ENCODE results near the gene FYN. TPM values are rescaled to one million over a fixed set of nuclear protein-coding genes. Genes with fewer than 3 reads are reported as not detected.

FYN gene
- polyA plus RNA-seq, 2 of the 4 experiments (the other 2 are of a cell fraction): 3.5 to 3.7 TPM

GRCh38 chr6:111745186-111745585 lies 128.1 kb downstream of the FYN start:
- ATAC-seq (no peak), DNase-seq (ENCODE audit: low read depth in 1 of 2, low spot score in 1 of 2) (no peak), FAIRE-seq (no peak)
- H3K9me3 ChIP-seq: no peaks in the 10 kb centered on the region
- H3K4me3 ChIP-seq: no peak overlapping the region
- TF ChIP-seq POLR2AphosphoS2 (conservative IDR thresholded peaks at IDR 0.05; ENCODE audit: low read length): no peak
- no peak for TF ChIP-seq EHMT2 (IDR thresholded peaks at IDR 0.05; ENCODE audit: low read depth)
- TF ChIP-seq KDM1A (IDR thresholded peaks at IDR 0.05; ENCODE audit: low read depth): no peak
- TF ChIP-seq MAFK (IDR thresholded peaks at IDR 0.05; ENCODE audit: partially characterized antibody): no peak
- no peak for TF ChIP-seq MAZ (IDR thresholded peaks at IDR 0.05; ENCODE audit: borderline replicate concordance, low read depth, low read length)
- no peak for TF ChIP-seq NR3C1 (IDR thresholded peaks at IDR 0.05)
- no peak for TF ChIP-seq ZC3H11A (IDR thresholded peaks at IDR 0.05)
- TF ChIP-seq E2F6 (IDR thresholded peaks at IDR 0.05; ENCODE audit: borderline replicate concordance, low read depth): no peak
- no peak for TF ChIP-seq KDM5A (IDR thresholded peaks at IDR 0.05)
- no peak for TF ChIP-seq MAX (IDR thresholded peaks at IDR 0.05)
- no peak for TF ChIP-seq RCOR1 (IDR thresholded peaks at IDR 0.05; ENCODE audit: low read depth, low read length)
- TF ChIP-seq EP300 (IDR thresholded peaks at IDR 0.05): no peak
- TF ChIP-seq JUNB (IDR thresholded peaks at IDR 0.05): no peak
- no peak for TF ChIP-seq ZSCAN20 (CRISPR knock-in tag; IDR thresholded peaks at IDR 0.05)
- TF ChIP-seq RNF2 (IDR thresholded peaks at IDR 0.05; ENCODE audit: borderline replicate concordance, low read depth): no peak
- no peak for TF ChIP-seq TFCP2L1 (CRISPR knock-in tag; IDR thresholded peaks at IDR 0.05)
- TF ChIP-seq CTCF (IDR thresholded peaks at IDR 0.05): no peak
- no peak for TF ChIP-seq HES2 (IDR thresholded peaks at IDR 0.05)
- WGBS (ENCODE audit: missing lambda C conversion rate): 77% methylated on average over 4 of the region's 4 CpGs
- CTCF ChIA-PET: no interaction called here
- H3K4me2 ChIP-seq: no peak overlapping the region
- no peak overlapping the region for H3K27ac ChIP-seq
- POLR2A ChIA-PET: no interaction called here
- H3K4me1 ChIP-seq: no peaks in the 10 kb centered on the region

GRCh38 chr6:111743862-111744692 lies 129.2 kb downstream of the FYN start:
- WGBS (ENCODE audit: missing lambda C conversion rate): 60% methylated on average over 8 of the region's 8 CpGs
- Histone ChIP-seq H3K9me3 (no peaks in the 10 kb centered on the region), H3K4me1 (no peaks in the 10 kb centered on the region), H3K4me3 (no peak overlapping the region), H3K27ac (no peak overlapping the region), H3K4me2 (no peak overlapping the region)
- TF ChIP-seq KDM5A (IDR thresholded peaks at IDR 0.05) (no peak), ESRRA (IDR thresholded peaks at IDR 0.05; ENCODE audit: borderline replicate concordance, low read length) (no peak), NPAS2 (CRISPR knock-in tag; IDR thresholded peaks at IDR 0.05; ENCODE audit: borderline replicate concordance) (no peak), PHF8 (IDR thresholded peaks at IDR 0.05; ENCODE audit: borderline replicate concordance, low read depth) (no peak), ZFP36 (IDR thresholded peaks at IDR 0.05; ENCODE audit: borderline replicate concordance, partially characterized antibody) (no peak), HOXA7 (CRISPR knock-in tag; IDR thresholded peaks at IDR 0.05) (no peak)
- no peak for FAIRE-seq
- ChIA-PET CTCF (no interaction called here), POLR2A (no interaction called here)
- ATAC-seq: no peak
- no peak for DNase-seq (ENCODE audit: low read depth in 1 of 2, low spot score in 1 of 2)
